CD4-positive, alpha-beta T cell treated with Interleukin-17A for 1 hour (primary cell): ENCODE data around the gene FGFR2.
"Not testable (repeated sequence)": the region's sequence is repeated elsewhere in the genome, so short reads cannot be mapped to it uniquely, and the experiment has no call there.

Source experiments
- DNase-seq: peaks from one replicate; pipeline ENCODE4 v3.0.0-alpha.2; 2020

The FGFR2 gene

DNA sequence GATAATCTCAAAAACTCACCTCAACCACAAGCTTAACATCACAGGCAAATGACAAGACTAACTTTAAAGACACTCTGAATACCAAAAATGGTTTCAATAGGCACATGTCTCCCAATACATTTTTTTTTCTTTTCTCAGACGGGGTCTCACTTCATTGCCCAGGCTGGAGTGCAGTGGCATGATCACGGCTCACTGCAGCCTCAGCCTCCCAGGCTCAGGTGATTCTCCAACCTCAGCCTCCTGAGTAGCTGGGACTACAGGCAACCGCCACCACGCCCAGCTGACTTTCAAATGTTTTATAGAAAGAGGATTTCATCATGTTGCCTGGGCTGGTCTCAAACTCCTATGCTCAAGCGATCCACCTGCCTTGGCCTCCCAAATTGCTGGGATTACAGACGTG is 77.7 kb downstream of the FGFR2 start:
- not testable (repeated sequence) for DNase-seq

- DNase-seq, result no peak
Observed at GRCh38 chr10:121519901-121520493, 78.2 kb downstream of the FGFR2 start.

- no peak for DNase-seq
Observed at GRCh38 chr10:121519411-121519810, 78.8 kb downstream of the FGFR2 start.

GRCh38 chr10:121518333-121518732 is 79.9 kb downstream of the FGFR2 start:
- DNase-seq, result no peak

GRCh38 chr10:121516093-121516865 is 82.0 kb downstream of the FGFR2 start:
- DNase-seq, result no peak

DNA sequence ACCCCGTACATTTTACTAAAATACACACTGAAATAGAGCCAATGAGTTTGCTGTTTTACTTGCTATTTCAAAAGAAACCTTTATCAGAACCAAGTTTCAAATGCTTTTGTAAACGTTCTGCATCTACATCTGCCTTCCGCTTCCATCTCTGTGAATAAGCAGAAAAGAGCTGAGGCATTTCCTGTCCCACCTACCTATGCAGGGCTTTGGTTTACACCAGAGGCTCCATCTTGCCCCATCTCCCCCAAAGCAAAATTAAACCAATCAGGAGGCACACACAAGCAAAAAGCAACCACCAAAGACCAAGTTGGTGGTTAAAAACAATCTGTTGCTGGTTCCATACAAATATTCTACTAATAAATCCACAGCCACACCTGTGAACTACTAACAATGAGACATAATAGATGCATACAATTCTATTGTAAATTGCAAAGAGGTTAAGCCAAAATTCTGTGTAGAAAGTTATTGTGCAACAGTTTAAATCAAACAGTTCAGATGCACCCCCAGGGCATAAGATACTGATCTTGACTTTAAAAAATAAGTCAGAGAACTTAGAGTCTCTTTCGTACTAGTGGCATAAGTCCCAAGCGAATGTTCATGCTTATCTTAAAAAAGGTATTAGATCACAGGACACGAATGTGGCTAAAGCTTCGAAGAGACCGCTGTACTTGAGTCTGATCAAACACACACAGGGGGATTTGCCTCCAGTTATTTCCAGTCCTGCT is 83.9 kb downstream of the FGFR2 start:
- no peak for DNase-seq

DNA sequence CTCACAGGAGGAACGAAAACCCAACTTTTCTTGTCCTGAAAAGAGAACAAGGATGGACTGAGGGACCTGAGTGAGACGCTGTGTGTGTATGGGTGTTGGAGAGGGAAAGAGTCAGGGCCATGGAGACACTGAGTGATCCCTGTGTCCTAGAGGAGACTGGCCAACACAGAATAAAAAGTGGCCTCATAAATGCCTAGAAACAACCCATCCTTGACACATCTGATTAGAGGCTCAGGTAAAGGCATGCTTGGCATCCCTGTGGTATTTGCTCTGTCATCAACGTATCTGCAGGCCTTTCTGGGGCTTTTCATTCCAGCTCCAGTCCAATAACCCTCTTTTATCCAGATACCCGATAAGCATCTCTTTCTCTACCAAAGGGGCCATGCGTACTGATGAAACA is 86.3 kb downstream of the FGFR2 start:
- no peak for DNase-seq

DNA sequence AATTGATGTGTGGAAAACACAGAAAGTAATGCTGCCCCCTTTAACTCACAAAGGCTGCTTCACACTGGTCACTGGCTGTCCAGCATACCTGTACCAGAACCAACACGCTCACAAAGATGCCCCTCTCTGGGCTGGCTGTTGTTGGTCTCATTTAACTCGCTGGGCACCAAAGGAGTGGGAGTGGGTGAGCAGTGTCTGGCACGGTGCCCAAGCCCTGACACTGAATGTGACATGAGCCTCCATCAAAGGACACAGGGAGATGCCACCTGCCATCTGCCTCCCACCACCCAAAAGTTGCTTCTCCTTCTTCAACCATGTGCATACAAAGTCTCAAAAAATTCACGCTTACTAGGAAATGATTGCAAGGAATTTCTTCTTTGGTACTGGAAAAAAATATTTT is 86.8 kb downstream of the FGFR2 start:
- no peak for DNase-seq

DNA sequence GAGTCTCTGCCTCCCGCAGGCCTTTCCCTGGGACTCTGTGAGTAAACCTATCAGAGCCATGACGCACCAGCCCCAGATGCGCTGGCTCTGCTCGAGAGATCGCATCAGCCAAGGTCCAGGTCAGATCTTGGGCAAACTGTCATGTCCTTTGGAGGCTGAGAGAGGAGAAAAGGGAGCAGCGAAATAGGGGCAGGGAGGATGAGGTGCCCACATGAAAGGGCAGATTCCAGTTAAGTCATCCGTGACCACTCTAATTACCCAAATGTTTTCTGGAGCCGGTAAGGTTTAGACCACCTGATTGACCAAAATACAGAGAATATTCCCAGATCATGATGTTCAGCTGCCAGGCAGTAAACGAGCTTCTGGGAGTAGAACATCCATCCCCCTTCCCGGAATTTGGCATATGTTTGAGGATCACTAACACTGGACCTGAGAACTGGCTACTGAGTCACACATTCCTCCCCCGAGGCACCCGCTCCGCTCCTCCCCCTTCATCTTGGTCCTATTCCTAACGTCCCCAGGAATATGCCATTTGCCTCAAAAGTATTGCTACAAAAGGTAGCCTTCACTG is 88.0 kb downstream of the FGFR2 start:
- no peak for DNase-seq

- no peak for DNase-seq
Observed at GRCh38 chr10:121509796-121510195, 88.4 kb downstream of the FGFR2 start.

DNA sequence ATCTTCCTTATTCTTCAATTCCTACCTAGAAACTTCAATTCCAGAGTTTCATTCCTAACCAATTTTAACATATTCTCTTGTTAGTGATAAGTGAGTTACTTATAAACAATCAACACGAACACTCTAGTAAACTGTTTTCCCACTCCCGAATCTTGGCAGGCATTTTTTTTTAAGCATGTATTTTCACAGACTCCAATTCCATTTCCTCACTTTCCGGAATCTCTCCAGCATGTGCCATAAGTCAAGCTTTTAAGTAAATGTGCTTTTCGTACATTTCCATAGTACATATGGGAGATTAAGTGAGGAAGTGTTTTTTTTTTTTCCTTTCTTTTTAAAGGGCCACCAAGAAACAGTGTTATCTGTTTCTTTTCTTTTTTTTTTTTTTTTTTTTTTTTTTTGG is 89.1 kb downstream of the FGFR2 start:
- no peak for DNase-seq

- DNase-seq, result no peak
Observed at GRCh38 chr10:121503587-121504051, 94.6 kb downstream of the FGFR2 start.

DNA sequence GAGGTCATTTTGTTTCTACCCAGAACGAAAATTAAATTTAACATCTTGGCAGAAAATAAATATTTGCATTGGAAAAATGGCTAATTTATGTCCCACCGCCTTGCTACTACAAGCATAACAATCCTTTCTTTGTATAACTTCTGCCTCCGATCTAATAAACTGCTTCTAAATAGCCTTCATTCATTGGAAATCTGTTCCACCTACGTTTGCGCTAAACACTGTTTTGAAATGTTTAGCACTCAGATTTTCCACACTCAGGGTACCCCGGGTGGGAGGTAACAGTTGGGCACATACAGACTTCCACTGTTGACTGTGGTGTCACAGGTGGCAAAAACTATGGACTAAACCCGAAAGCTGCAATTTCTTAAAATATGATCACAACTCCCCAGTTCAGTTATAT is 96.4 kb downstream of the FGFR2 start:
- DNase-seq, result no peak

DNA sequence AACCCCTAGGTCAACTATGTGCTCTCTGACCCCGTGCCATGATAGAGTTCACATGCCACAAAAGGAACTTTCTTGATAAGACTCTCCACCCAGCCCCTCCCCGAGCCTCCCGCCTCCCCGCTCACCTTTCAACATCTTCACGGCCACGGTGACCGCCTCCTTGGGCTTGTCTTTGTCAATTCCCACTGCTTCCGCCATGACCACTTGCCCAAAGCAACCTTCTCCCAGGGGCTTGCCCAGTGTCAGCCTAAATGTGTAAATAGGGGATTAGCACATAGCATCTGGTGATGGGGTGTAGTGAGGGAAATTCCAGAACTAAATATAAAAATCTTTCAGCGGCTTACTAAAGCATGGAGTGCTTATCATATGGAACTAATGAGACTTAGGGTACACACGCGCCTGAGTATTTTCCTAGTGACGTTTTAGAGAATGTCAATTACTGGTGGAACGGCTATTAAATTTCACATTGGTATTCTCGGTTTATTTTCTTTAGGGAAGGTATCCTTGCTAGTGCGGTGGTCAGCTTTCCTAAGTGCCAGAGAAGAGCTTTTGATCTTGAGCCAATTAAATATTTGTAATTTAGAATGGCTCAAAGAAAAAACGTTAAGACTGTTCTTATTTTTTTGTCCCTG is 97.4 kb downstream of the FGFR2 start:
- DNase-seq, result no peak

DNA sequence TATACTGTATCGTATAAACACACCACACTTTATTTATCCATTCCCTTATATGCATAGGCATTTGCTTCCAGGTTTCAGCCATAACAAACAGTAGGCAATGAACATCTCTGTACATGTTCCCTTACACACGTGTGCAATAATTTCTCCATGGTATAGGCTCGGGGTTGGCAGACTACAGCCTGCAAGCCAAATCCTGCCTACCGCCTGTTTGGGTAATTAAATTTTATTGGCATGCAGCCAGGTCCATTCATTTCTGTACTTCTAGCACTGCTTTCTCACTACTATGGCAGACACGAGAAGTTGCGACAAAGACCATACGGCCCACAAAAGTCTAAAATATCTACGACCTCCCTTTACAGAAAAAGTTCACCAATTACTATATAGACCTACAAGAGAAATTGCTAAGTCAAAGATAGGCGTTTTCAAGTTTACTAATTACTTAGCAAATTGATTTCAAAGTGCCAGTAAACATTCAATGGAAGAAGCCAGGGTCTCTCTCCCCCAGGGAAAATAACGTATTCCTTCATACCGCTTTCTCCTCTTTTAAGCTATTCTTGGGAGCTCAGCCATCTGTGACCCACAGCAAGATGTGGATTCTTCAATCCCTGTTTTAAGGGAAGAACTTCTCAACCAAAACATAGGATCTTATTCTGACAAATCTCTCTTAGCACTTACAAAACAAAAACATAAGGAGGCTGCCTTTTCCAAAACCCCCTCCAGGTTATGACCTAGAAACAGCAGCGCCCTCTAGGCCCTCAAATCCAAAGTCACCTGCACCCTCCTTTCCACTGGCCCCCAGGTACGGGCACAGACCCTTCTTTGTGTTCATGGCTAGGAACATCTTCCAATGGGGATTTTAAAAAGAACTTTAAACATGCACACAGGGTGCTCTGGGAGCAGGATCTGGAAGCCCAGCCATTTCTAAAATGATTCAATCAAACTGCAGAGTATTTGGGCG is 100.5 kb downstream of the FGFR2 start:
- no peak for DNase-seq

DNA sequence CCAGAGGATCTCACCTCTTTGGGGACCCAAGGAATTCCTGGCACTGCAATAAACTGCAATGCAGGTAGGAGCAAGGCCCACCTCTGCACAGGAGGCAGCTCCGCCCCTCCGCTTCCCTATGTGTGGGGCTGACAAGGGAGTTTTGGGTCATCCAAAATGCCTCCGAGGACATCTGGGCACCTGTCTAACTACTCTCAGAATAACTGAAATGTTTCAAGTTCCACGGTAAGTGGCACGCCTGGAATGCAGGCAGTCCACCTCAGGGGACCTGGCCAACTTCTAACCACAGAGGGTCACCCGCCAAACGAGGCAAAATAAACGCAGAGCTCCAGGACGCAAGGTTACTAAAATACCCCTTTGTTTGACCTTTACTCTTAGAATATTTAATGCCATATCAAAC is 102.5 kb downstream of the FGFR2 start:
- DNase-seq, result no peak

- DNase-seq, result no peak
Observed at GRCh38 chr10:121494296-121494695, 103.9 kb downstream of the FGFR2 start.

- no peak for DNase-seq
Observed at GRCh38 chr10:121493521-121493920, 104.7 kb downstream of the FGFR2 start.

- DNase-seq, result no peak
Observed at GRCh38 chr10:121490871-121491519, 107.2 kb downstream of the FGFR2 start.

DNA sequence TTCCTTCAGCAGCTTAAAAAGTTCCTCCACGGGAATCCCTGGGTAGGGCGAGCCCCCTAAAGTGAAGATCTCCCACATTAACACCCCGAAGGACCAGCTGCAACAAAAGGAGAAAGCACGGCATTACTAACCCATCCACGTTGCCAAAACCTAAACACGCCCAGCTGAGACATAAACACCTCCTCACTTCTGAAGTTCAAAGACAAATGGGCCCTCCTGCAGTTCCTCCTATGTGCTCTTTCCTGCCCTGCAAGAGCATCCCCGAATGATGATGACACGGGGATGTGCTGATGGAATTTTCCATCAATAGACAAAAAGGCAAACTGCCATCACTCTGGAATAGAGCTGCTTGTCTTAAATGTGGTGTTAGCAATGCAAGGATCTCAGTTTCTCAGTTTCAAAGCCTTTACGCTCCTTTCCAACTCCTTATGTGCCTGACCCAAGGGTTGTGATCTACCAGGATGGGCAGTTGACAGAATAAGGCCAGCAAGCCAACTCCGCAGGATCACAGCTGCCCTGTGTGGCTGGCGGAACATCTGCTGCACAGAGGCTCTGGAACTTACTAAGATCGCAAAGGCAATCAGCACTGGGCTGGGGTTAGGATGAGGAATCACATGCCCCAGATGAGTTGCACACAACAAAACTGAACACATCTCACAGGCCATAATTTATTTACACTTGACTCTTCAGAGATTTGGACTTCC is 112.7 kb downstream of the FGFR2 start:
- no peak for DNase-seq

GRCh38 chr10:121484816-121485215 is 113.4 kb downstream of the FGFR2 start:
- no peak for DNase-seq
